ENCODE data around the gene TMEM273.

Gene TMEM273

GRCh38 chr10:49187950-49188761 lies at the start of gene TMEM273:
TSS of gene TMEM273 (minus strand) at chr10:49188391. CDS start at chr10:49188336, 55 bp downstream.
- H3K4me3 ChIP-seq (replicated peaks; ENCODE audit: low read depth, low read length), result no peak within 1 kb of the TSS
- DNase-seq (ENCODE audit: extremely low read depth, low read depth), result no peak
- TF ChIP-seq CTCF (IDR thresholded peaks at IDR 0.05; ENCODE audit: low read depth, low read length, missing control alignments), result no peak

- TF ChIP-seq CTCF (IDR thresholded peaks at IDR 0.05; ENCODE audit: low read depth, low read length, missing control alignments), result no peak
- DNase-seq (ENCODE audit: extremely low read depth, low read depth), result no peak
These were observed 49.8 kb upstream of the TMEM273 start for GRCh38 chr10:49237985-49238384.

GRCh38 chr10:49235392-49235791 lies 47.2 kb upstream of the TMEM273 start:
- no peak for TF ChIP-seq CTCF (IDR thresholded peaks at IDR 0.05; ENCODE audit: low read depth, low read length, missing control alignments)
- no peak for DNase-seq (ENCODE audit: extremely low read depth, low read depth)
- no peak overlapping the region for H3K4me3 ChIP-seq (replicated peaks; ENCODE audit: low read depth, low read length)

More at GRCh38 chr10:49237985-49238384, 49.8 kb upstream of the TMEM273 start:
- no peak overlapping the region for H3K4me3 ChIP-seq (replicated peaks; ENCODE audit: low read depth, low read length)

- TF ChIP-seq CTCF (IDR thresholded peaks at IDR 0.05; ENCODE audit: low read depth, low read length, missing control alignments), result no peak
- no peak overlapping the region for H3K4me3 ChIP-seq (replicated peaks; ENCODE audit: low read depth, low read length)
- DNase-seq (ENCODE audit: extremely low read depth, low read depth), result no peak
These were observed 43.1 kb upstream of the TMEM273 start for GRCh38 chr10:49231086-49231820.

- TF ChIP-seq CTCF (IDR thresholded peaks at IDR 0.05; ENCODE audit: low read depth, low read length, missing control alignments), result no peak
- no peak overlapping the region for H3K4me3 ChIP-seq (replicated peaks; ENCODE audit: low read depth, low read length)
- DNase-seq (ENCODE audit: extremely low read depth, low read depth), result no peak
These were observed 41.8 kb upstream of the TMEM273 start for GRCh38 chr10:49230004-49230403.

GRCh38 chr10:49228677-49229076 lies 40.5 kb upstream of the TMEM273 start:
- no peak overlapping the region for H3K4me3 ChIP-seq (replicated peaks; ENCODE audit: low read depth, low read length)
- no peak for DNase-seq (ENCODE audit: extremely low read depth, low read depth)
- no peak for TF ChIP-seq CTCF (IDR thresholded peaks at IDR 0.05; ENCODE audit: low read depth, low read length, missing control alignments)
